H9 (cell line): ENCODE data around the gene HAND2. TPM values are rescaled to one million over a fixed set of nuclear protein-coding genes. Genes with fewer than 3 reads are reported as not detected.

Source experiments
- DNase-seq: peaks from one replicate; pipeline ENCODE4 v3.0.0-alpha.2; 2017
- H2AFZ ChIP-seq: one replicate; pipeline ENCODE4 v1.6.1; 2013; ENCODE audit warnings: mild to moderate bottlenecking, low read length, control low read depth, moderate library complexity
- H2AK5ac ChIP-seq: 2 replicates; pipeline ENCODE4 v1.6.1; 2013; ENCODE audit warnings: low read length, control low read depth, mixed read lengths; ENCODE audit not compliant: insufficient read length
- H2BK120ac ChIP-seq: one replicate; pipeline ENCODE4 v1.6.1; 2013; ENCODE audit warnings: low read depth, mild to moderate bottlenecking, low read length, control low read depth, inconsistent platforms; ENCODE audit not compliant: poor library complexity, severe bottlenecking
- H2BK12ac ChIP-seq: 2 replicates; pipeline ENCODE4 v1.6.1; 2013; ENCODE audit warnings: low read length, control low read depth, mixed read lengths, low read depth; ENCODE audit not compliant: insufficient read length
- H2BK15ac ChIP-seq: 2 replicates; pipeline ENCODE4 v1.6.1; 2013; ENCODE audit warnings: low read depth, low read length, control low read depth
- H2BK20ac ChIP-seq: one replicate; pipeline ENCODE4 v1.6.1; 2013; ENCODE audit warnings: low read depth, mild to moderate bottlenecking, low read length, control low read depth, inconsistent platforms; ENCODE audit not compliant: poor library complexity, severe bottlenecking
- H2BK5ac ChIP-seq: 2 replicates; pipeline ENCODE4 v1.6.1; 2013; ENCODE audit warnings: low read length, control low read depth, mixed read lengths; ENCODE audit not compliant: insufficient read length
- H3K14ac ChIP-seq: 2 replicates; pipeline ENCODE4 v1.6.1; 2013; ENCODE audit warnings: low read length, control low read depth; ENCODE audit not compliant: insufficient read depth
- H3K18ac ChIP-seq: 2 replicates; pipeline ENCODE4 v1.6.1; 2013; ENCODE audit warnings: low read depth, mild to moderate bottlenecking, mixed read lengths, low read length, control low read depth; ENCODE audit not compliant: insufficient read length
- H3K23ac ChIP-seq: 2 replicates; pipeline ENCODE4 v1.6.1; 2013; ENCODE audit warnings: low read length, control low read depth, mixed read lengths, low read depth; ENCODE audit not compliant: insufficient read length
- H3K23me2 ChIP-seq: 2 replicates; pipeline ENCODE4 v1.6.1; 2013; ENCODE audit warnings: low read depth, mild to moderate bottlenecking, mixed read lengths, low read length, control low read depth; ENCODE audit not compliant: insufficient read length, poor library complexity, severe bottlenecking
- H3K27ac ChIP-seq: 2 replicates; pipeline ENCODE4 v1.5.1; 2013; ENCODE audit warnings: low read length, control low read depth, mixed read lengths, low read depth; ENCODE audit not compliant: insufficient read length
- H3K27me3 ChIP-seq: 2 replicates; pipeline ENCODE4 v1.6.1; 2013; ENCODE audit warnings: low read length, control low read depth, inconsistent platforms; ENCODE audit not compliant: insufficient read depth
- H3K4ac ChIP-seq: 2 replicates; pipeline ENCODE4 v1.6.1; 2013; ENCODE audit warnings: low read depth, mild to moderate bottlenecking, control low read depth, inconsistent platforms, low read length, moderate library complexity
- H3K4me1 ChIP-seq: 2 replicates; pipeline ENCODE4 v1.6.1; 2013; ENCODE audit warnings: low read length, control low read depth, inconsistent platforms; ENCODE audit not compliant: insufficient read depth
- H3K4me2 ChIP-seq: 2 replicates; pipeline ENCODE4 v1.6.1; 2013; ENCODE audit warnings: low read length, control low read depth, mixed read lengths; ENCODE audit not compliant: insufficient read length, insufficient read depth
- H3K56ac ChIP-seq: 2 replicates; pipeline ENCODE4 v1.6.1; 2013; ENCODE audit warnings: low read depth, mild to moderate bottlenecking, mixed read lengths, low read length, control low read depth; ENCODE audit not compliant: insufficient read length
- H3K79me1 ChIP-seq: 2 replicates; pipeline ENCODE4 v1.6.1; 2013; ENCODE audit warnings: low read depth, mild to moderate bottlenecking, moderate library complexity, low read length, control low read depth, inconsistent platforms; ENCODE audit not compliant: insufficient read depth, poor library complexity, severe bottlenecking
- H3K79me2 ChIP-seq: 2 replicates; pipeline ENCODE4 v1.6.1; 2013; ENCODE audit warnings: low read length, control low read depth, inconsistent platforms; ENCODE audit not compliant: insufficient read depth
- H3K9ac ChIP-seq: 2 replicates; pipeline ENCODE4 v1.6.1; 2013; ENCODE audit warnings: low read length, control low read depth, mixed read lengths; ENCODE audit not compliant: insufficient read length; ENCODE audit errors: extremely low read depth
- H3K9me3 ChIP-seq: one replicate; pipeline ENCODE4 v1.6.1; 2013; ENCODE audit warnings: low read depth, low read length, inconsistent platforms; ENCODE audit not compliant: control insufficient read depth
- H3T11ph ChIP-seq: one replicate; pipeline ENCODE4 v1.6.1; 2013; ENCODE audit warnings: mild to moderate bottlenecking, low read length, control low read depth, inconsistent platforms
- H4K20me1 ChIP-seq: one replicate; pipeline ENCODE4 v1.6.1; 2013; ENCODE audit not compliant: control insufficient read depth, insufficient read length, insufficient read depth
- H4K5ac ChIP-seq: 2 replicates; pipeline ENCODE4 v1.6.1; 2013; ENCODE audit warnings: low read depth, mild to moderate bottlenecking, mixed read lengths, low read length, control low read depth; ENCODE audit not compliant: insufficient read length
- H4K8ac ChIP-seq: replicated peaks from 2 replicates; pipeline ENCODE4 v1.6.1; 2013; ENCODE audit warnings: low read length, control low read depth, mixed read lengths, low read depth; ENCODE audit not compliant: insufficient read length
- H4K91ac ChIP-seq: 2 replicates; pipeline ENCODE4 v1.6.1; 2013; ENCODE audit warnings: low read depth, mild to moderate bottlenecking, moderate library complexity, mixed read lengths, low read length, control low read depth; ENCODE audit not compliant: insufficient read length
- H3K27ac Mint-ChIP-seq, 3 experiments: 2 replicates in 2 of 3; 3 replicates in 1 of 3; pipeline ENCODE4 v1.8.0; 2020 to 2021; ENCODE audit warnings: mixed read lengths in 3 of 3, mild to moderate bottlenecking in 1 of 3, moderate library complexity in 1 of 3
- H3K27me3 Mint-ChIP-seq: 2 replicates; pipeline ENCODE4 v1.8.0; 2021; ENCODE audit warnings: low read depth, mild to moderate bottlenecking, moderate library complexity, mixed read lengths
- H3K36me3 Mint-ChIP-seq, 3 experiments: 2 replicates in 2 of 3; 3 replicates in 1 of 3; pipeline ENCODE4 v1.8.0; 2020 to 2021; ENCODE audit warnings: low read depth in 3 of 3, mixed read lengths in 3 of 3; ENCODE audit not compliant: insufficient read depth in 1 of 3
- H3K4me1 Mint-ChIP-seq, 2 experiments: 2 replicates each; pipeline ENCODE4 v1.8.0; 2020; ENCODE audit warnings: mixed read lengths in 2 of 2
- H3K4me3 Mint-ChIP-seq, 2 experiments: 2 replicates in 1 of 2; 3 replicates in 1 of 2; pipeline ENCODE4 v1.8.0; 2020 to 2021; ENCODE audit warnings: mild to moderate bottlenecking in 2 of 2, mixed read lengths in 2 of 2, moderate library complexity in 1 of 2
- H3K9me3 Mint-ChIP-seq, 2 experiments: 2 replicates in 1 of 2; 3 replicates in 1 of 2; pipeline ENCODE4 v1.8.0; 2020; ENCODE audit warnings: mild to moderate bottlenecking in 2 of 2, mixed read lengths in 2 of 2, moderate library complexity in 1 of 2
- WGBS: extraction: QIAGEN DNeasy Blood & Tissue Kit; methylation state at CpG from one replicate; pipeline ENCODE4 v1.1.7; 2013; ENCODE audit warnings: missing lambda C conversion rate, low lambda C conversion rate, mixed read lengths; ENCODE audit not compliant: insufficient read length; ENCODE audit errors: extremely low coverage; 5-methylcytosine and 5-hydroxymethylcytosine counted together
- total RNA-seq: library from RNA; stranded (reverse); gene quantifications from 2 replicates; pipeline ENCODE4 v1.2.1, GENCODE V29; 2021
- TF ChIP-seq, protein P1 (sequence below): fragments of 200-600 bp; sonication (generic); conservative IDR thresholded peaks from 3 replicates; pipeline ENCODE4 v1.8.0; 2021; ENCODE audit warnings: antibody characterized with exemption, mild to moderate bottlenecking

The HAND2 gene
- total RNA-seq, 1 experiment from 2014 or later = not detected

DNA sequence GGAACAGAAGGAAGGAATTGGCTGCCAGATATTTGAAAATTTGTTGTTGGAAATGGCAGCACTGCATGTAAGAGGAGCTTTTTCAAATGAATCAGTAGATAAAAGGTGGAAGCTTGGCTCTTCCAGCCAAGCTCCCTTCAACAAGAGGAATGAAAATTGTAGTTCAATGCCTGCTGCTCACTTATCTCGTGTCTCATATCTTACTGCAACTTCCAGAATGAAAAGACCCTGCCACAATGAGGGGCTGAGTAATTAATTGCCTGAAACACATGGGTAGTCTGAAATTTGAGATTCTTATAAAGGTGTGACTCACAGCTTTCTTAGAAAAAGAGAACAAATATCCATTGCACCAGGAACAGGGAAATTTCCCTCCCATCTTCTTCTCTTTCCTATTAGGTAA, 53.0 kb downstream of the HAND2 start:
- Histone ChIP-seq H3K9me3 (no peaks in the 10 kb centered on the region), H3K4me1 (no peaks in the 10 kb centered on the region), H4K20me1 (no peaks in the 10 kb centered on the region), H3K18ac (no peak overlapping the region), H3K27ac (no peak overlapping the region), H3K14ac (no peak overlapping the region), H2BK120ac (no peak overlapping the region), H3K23ac (no peak overlapping the region), H4K91ac (no peak overlapping the region), H3K4me2 (no peak overlapping the region), H3K56ac (no peak overlapping the region), H3K4ac (no peak overlapping the region), H3T11ph (no peak overlapping the region), H2BK15ac (no peak overlapping the region), H2AFZ (no peak overlapping the region), H2BK20ac (no peak overlapping the region), H2BK12ac (no peak overlapping the region), H3K27me3 (no peaks in the 10 kb centered on the region), H4K8ac (no peak overlapping the region), H3K79me2 (no peaks in the 10 kb centered on the region), H3K9ac (no peak overlapping the region), H2BK5ac (no peak overlapping the region), H4K5ac (no peak overlapping the region), H3K79me1 (no peaks in the 10 kb centered on the region), H2AK5ac (no peak overlapping the region), H3K23me2 (no peaks in the 10 kb centered on the region)
- TF ChIP-seq, protein P1, sequence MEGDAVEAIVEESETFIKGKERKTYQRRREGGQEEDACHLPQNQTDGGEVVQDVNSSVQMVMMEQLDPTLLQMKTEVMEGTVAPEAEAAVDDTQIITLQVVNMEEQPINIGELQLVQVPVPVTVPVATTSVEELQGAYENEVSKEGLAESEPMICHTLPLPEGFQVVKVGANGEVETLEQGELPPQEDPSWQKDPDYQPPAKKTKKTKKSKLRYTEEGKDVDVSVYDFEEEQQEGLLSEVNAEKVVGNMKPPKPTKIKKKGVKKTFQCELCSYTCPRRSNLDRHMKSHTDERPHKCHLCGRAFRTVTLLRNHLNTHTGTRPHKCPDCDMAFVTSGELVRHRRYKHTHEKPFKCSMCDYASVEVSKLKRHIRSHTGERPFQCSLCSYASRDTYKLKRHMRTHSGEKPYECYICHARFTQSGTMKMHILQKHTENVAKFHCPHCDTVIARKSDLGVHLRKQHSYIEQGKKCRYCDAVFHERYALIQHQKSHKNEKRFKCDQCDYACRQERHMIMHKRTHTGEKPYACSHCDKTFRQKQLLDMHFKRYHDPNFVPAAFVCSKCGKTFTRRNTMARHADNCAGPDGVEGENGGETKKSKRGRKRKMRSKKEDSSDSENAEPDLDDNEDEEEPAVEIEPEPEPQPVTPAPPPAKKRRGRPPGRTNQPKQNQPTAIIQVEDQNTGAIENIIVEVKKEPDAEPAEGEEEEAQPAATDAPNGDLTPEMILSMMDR = no peak
- no peaks in the 10 kb centered on the region for H3K36me3 Mint-ChIP-seq
- H3K9me3 Mint-ChIP-seq = no peaks in the 10 kb centered on the region
- H3K27ac Mint-ChIP-seq = no peak overlapping the region
- no peaks in the 10 kb centered on the region for H3K27me3 Mint-ChIP-seq
- DNase-seq = no peak
- H3K4me3 Mint-ChIP-seq = no peak overlapping the region
- H3K4me1 Mint-ChIP-seq = peaks cover 5 to 9% of the 10 kb centered on the region in 2 experiments
- WGBS = no CpG with 5 or more reads among the region's 1 CpG

Other genes starting within 250 kb of the HAND2 start
- gene HMGB2, start 195.9 kb downstream of the HAND2 start, total RNA-seq = 278 and 298 TPM in 2 replicates
- 13.5 and 14.7 TPM in 2 replicates for gene SAP30, start 159.3 kb downstream of the HAND2 start, total RNA-seq
- gene SCRG1, start 131.1 kb downstream of the HAND2 start, total RNA-seq = not detected in 2 replicates